Stimulated activated CD8-positive, alpha-beta memory T cell treated with anti-CD3 and anti-CD28 coated beads, Interleukin-15, amount 100 ng/mL, for 48 hours (primary cell): ENCODE measurements around the gene GID8.

ENCODE experiments used
- DNase-seq, 2 donors: peaks; one replicate each; pipeline ENCODE4 v3.0.0-alpha.2; 2020; ENCODE audit warnings: low read depth in 2 of 2

Gene GID8

GRCh38 chr20:62938105-62938888 is at the start of gene GID8:
GID8 (plus strand) TSS chr20:62938147; CDS start chr20:62941503, 3,356 bp downstream.
- no peak for DNase-seq

GRCh38 chr20:62888406-62888805 is 49.5 kb upstream of the GID8 start:
- no peak for DNase-seq

GRCh38 chr20:62888910-62889309 is 49.0 kb upstream of the GID8 start:
- no peak for DNase-seq

GRCh38 chr20:62889411-62889810 is 48.5 kb upstream of the GID8 start:
- no peak for DNase-seq

- no peak for DNase-seq
Measured at GRCh38 chr20:62889871-62890270, 48.1 kb upstream of the GID8 start.

GRCh38 chr20:62890444-62890843 is 47.5 kb upstream of the GID8 start:
- DNase-seq, result no peak

GRCh38 chr20:62891111-62891510 is 46.8 kb upstream of the GID8 start:
- no peak for DNase-seq

- DNase-seq, result no peak
Measured at GRCh38 chr20:62892348-62893304, 45.3 kb upstream of the GID8 start.

GRCh38 chr20:62893700-62894099 is 44.2 kb upstream of the GID8 start:
- DNase-seq, result no peak

- no peak for DNase-seq
Measured at GRCh38 chr20:62894261-62894660, 43.7 kb upstream of the GID8 start.

- no peak for DNase-seq
Measured at GRCh38 chr20:62895539-62895938, 42.4 kb upstream of the GID8 start.

GRCh38 chr20:62896526-62896925 is 41.4 kb upstream of the GID8 start:
- no peak for DNase-seq

GRCh38 chr20:62897666-62898065 is 40.3 kb upstream of the GID8 start:
- no peak for DNase-seq

GRCh38 chr20:62898093-62898964 is 39.6 kb upstream of the GID8 start:
- no peak for DNase-seq

GRCh38 chr20:62898970-62899632 is 38.8 kb upstream of the GID8 start:
- no peak for DNase-seq

GRCh38 chr20:62899633-62900051 is 38.3 kb upstream of the GID8 start:
- DNase-seq, result no peak

- peak; percentile 52 to 54 for DNase-seq
Measured at GRCh38 chr20:62900052-62900691, 37.8 kb upstream of the GID8 start.

GRCh38 chr20:62900692-62901584 is 37.0 kb upstream of the GID8 start:
- DNase-seq, result no peak

GRCh38 chr20:62901891-62902290 is 36.1 kb upstream of the GID8 start:
- DNase-seq, result no peak
